Measurements from ENCODE around the gene RETREG3.

RETREG3 gene

GRCh38 chr17:42577532-42578281 is 31.5 kb downstream of the RETREG3 start, which contains the start of gene PSMC3IP:
Gene PSMC3IP, minus strand, starts transcription at chr17:42577729. Its CDS starts 43 bp downstream, at chr17:42577686.
- TF ChIP-seq CTCF (IDR thresholded peaks at IDR 0.05; ENCODE audit: borderline replicate concordance, insufficient read depth, low read depth, low read length), result peak; percentile 59
- peak within 1 kb of the TSS; percentile 79 for H3K4me3 ChIP-seq (ENCODE audit: low read depth, low read length)

- no peak for TF ChIP-seq CTCF (IDR thresholded peaks at IDR 0.05; ENCODE audit: borderline replicate concordance, insufficient read depth, low read depth, low read length)
- peak overlapping the region; percentile 79 for H3K4me3 ChIP-seq (ENCODE audit: low read depth, low read length)
Measured at GRCh38 chr17:42577140-42577531, 32.0 kb downstream of the RETREG3 start.

- TF ChIP-seq CTCF (IDR thresholded peaks at IDR 0.05; ENCODE audit: borderline replicate concordance, insufficient read depth, low read depth, low read length), result no peak
- no peak overlapping the region for H3K4me3 ChIP-seq (ENCODE audit: low read depth, low read length)
Measured at GRCh38 chr17:42574463-42574862, 34.7 kb downstream of the RETREG3 start.

GRCh38 chr17:42573095-42573494 is 36.1 kb downstream of the RETREG3 start:
- H3K4me3 ChIP-seq (ENCODE audit: low read depth, low read length), result no peak overlapping the region
- TF ChIP-seq CTCF (IDR thresholded peaks at IDR 0.05; ENCODE audit: borderline replicate concordance, insufficient read depth, low read depth, low read length), result no peak

GRCh38 chr17:42571435-42572225 is 37.5 kb downstream of the RETREG3 start:
- TF ChIP-seq CTCF (IDR thresholded peaks at IDR 0.05; ENCODE audit: borderline replicate concordance, insufficient read depth, low read depth, low read length), result no peak
- H3K4me3 ChIP-seq (ENCODE audit: low read depth, low read length), result no peak overlapping the region

- no peak overlapping the region for H3K4me3 ChIP-seq (ENCODE audit: low read depth, low read length)
- no peak for TF ChIP-seq CTCF (IDR thresholded peaks at IDR 0.05; ENCODE audit: borderline replicate concordance, insufficient read depth, low read depth, low read length)
Measured at GRCh38 chr17:42568341-42569111, 40.6 kb downstream of the RETREG3 start.

Measured in GM12875 (cell line).